HG03095 (cell line): ENCODE measurements around the gene PGM5.
"Not testable (repeated sequence)": the region's sequence is repeated elsewhere in the genome, so short reads cannot be mapped to it uniquely, and the experiment has no call there.

Experiments used
- ATAC-seq: cut with Tn5 transposase; IDR thresholded peaks from one replicate; pipeline ENCODE4 v1.9.1; 2021; ENCODE audit warnings: moderate library complexity; ENCODE audit not compliant: unreplicated experiment

Gene PGM5

GRCh38 chr9:68375789-68376188, 19.4 kb downstream of the PGM5 start:
- not testable (repeated sequence) for ATAC-seq

DNA sequence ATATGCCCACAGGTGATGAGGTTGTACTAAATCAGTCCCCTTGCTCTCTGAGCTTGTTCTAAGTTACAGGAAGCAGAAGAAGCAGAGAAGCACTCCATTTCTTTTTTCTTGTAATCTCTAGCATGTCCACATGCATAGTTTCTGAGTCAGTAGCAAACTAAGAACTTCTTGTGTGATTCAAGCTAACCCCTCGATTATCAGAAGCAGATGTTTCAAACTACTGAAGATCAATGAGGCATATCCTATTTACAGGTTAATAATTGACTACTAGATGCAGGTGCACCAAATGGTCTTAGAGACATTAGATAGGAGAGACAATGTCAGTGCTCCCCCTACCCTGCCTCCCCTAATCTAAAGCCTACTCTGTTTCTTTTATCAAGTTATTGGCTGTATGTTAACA, 21.3 kb downstream of the PGM5 start:
- ATAC-seq: not testable (repeated sequence)

- ATAC-seq: not testable (repeated sequence)
Measured at GRCh38 chr9:68383894-68384293, 27.5 kb downstream of the PGM5 start.

DNA sequence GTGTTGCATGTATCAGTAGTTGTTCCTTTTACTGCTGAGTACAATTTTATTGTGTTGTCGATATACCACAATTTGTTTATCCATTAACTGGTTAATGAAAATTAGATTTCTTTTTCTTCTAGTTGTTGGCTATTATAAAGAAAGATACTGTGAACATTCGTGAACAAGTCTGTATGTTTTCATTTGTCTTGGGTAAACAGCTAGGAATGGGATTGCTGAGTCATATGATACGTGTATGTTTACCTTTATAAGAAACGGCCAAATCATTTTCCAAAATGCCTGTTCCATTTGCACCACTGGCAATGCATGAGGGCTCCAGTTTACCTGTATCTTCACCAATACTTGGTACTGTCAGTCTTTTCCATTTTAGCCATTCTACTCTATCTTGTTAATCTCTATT, 33.1 kb downstream of the PGM5 start:
- ATAC-seq: not testable (repeated sequence)

DNA sequence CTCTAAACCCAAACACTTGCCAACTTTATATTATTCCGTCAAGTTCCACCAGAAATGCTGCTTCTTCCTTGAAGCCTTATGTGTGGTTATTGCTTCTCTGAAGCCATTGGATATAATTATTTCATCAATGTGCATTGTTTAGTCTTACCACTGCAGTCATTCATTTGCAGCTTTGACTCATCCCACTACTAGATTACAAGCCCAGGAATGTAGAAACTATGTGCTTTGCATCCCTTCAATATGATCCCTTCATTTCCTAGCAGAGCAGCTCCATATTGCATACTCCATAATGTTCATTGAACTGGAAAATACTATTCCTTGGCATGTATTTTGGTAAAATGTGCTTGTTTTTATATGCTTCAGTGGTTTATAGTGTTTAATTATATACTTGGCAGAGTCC, 34.3 kb downstream of the PGM5 start:
- ATAC-seq: not testable (repeated sequence)

- not testable (repeated sequence) for ATAC-seq
Measured at GRCh38 chr9:68396411-68397094, 40.1 kb downstream of the PGM5 start.

GRCh38 chr9:68397095-68397423, 40.6 kb downstream of the PGM5 start:
- not testable (repeated sequence) for ATAC-seq

DNA sequence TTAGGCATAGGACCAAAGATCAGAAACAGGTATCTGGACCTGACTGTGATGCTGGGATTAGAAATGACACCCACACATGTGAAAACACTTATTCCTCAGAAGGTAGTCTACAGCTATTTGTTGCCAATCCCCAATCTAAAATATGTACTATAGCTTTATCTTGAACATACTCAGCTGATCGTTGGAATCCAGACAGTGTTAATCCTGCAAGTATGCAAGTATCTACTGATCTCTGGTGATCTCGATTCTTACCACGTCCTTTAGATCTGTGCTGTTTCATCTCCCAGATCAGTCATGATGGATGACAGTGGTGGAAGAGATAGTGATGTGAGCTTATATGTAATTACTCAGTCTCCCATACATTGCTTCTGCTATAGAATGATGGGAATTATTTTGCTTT, 41.4 kb downstream of the PGM5 start:
- ATAC-seq: not testable (repeated sequence)

DNA sequence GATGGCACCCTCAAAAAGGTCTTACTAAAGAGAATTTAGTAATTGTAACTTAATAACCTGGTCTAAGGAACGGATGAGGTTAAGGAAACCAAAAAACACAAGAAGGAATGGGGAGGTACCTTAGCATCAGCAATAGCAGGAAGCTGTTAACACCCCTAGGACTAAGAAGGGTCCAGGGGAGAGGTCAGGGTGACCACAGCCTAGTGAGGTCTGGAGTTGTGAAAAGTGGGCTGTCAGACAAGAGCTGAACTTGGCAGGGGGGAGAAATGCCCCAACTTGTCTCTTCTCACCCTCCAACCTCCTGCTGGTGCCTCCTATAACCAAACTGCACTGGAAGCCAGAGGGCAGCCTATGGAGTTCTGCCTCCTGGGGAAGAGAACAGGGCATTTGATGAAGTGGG, 41.9 kb downstream of the PGM5 start:
- ATAC-seq: not testable (repeated sequence)

- not testable (repeated sequence) for ATAC-seq
Measured at GRCh38 chr9:68404421-68405185, 48.2 kb downstream of the PGM5 start.

DNA sequence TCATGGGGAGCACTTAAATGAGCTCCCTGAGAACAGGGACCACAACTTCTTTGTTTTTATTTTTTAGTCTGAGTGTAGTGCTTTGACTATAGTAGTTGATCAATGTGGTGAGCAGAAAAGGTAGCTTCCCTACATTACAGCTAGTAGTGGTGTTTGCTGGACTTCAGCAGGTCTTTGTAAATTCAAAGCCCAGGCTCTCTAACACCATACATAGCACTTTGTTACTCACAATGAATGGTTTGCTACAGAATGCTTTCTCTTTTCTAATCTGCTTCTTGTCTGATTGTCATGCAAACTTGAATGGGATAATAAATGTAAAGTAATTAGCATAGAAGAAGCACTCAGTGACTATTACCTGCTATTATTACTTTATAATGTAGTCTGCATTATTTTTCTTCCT, 55.5 kb downstream of the PGM5 start:
- ATAC-seq: not testable (repeated sequence)

- not testable (repeated sequence) for ATAC-seq
Measured at GRCh38 chr9:68412754-68413153, 56.3 kb downstream of the PGM5 start.

GRCh38 chr9:68415065-68415464, 58.7 kb downstream of the PGM5 start:
- ATAC-seq: not testable (repeated sequence)

DNA sequence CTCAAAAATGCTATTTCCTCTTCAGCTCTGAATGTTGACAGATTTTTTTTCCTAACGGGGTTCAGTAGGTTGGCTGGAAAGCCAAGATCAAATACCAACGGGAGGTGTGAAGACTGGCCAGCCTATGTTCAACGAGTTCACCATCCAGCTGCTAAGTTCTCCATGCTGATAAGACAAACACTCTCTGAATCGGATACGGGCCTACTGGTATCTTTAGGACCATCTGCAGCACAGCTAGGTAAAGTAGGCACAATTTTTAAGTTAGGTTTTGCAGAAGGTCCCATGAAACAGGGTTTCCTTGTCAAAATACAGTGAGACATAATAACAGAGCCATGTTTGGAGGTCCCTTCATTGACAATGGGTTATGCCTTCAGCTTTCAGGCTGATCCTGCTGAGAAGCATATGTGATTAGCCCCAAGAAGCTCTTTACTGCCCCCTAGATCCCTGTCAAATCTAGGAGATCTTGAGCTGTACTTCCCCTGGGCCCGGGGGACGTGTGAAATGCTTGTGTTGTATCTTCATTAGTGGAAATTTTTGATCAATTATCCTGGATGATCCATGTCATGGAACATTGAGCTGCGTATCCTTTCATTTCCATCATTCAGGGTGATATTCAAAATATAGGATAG, 60.6 kb downstream of the PGM5 start:
- ATAC-seq: no peak

DNA sequence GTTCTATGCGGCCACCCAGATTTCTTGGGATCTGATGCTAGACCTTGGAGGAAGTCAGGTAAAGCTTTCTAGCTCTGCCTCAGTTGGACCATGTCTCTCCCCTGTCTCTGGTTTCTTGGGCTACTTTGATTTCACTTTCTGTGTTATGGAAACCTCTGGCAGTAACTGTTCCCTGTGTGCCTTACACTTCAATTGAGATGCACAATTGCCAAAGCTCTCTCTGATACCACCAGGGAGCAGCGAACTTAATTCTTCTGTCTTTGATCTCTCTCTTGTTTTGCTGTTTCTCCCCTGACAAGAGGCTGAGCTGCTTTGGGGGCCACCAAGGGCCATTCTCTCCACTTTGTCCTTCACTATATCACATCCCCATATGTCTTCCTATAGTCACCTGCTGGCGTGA, 61.4 kb downstream of the PGM5 start:
- ATAC-seq: no peak

DNA sequence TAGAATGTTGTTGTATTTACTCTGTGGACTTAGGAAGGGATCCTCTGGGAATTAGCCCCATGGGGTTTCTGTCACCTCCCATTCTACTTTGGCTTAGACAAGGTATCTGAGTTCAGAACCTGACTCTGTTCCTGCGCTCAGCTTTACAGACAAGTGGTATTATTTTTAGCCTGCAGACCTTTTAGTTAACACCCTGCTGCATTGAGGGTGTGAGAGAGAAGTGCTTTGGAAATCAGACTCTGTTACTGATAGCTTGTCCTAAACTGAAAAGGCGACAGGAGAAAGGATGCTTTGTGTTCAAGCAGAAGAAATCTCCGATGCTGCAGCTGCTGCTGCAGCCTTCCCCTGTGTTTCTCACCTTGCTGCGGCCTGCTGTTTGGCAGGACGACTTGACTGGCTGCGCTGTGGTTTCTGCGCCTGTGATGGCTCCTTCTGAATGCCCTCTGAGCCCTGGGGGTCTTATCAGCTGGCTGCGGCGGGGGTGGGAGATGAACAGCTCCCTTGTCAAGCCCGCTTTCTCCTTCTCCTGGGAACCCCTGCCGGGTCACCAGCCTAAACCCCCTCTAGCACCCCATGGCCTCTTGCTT, 61.9 kb downstream of the PGM5 start:
- ATAC-seq: no peak

DNA sequence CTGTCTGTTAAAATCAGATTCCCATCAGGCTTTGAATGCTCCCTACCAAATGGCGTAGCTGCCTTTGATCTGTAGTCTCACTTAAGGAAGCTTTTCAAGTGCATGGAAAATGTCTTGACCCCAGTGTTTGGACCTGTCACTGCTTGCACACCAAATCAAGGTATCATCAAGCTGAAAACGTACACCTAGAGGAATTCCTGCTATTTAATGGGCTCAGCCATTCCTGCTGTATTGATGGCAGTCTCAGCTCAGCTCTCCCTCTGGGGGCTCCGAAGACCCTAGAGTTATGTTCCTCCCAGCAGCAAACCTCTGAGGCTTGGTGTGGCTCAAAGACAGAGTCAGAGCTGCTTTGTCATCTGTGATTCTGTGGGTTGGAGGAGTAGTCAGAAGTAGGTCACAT, 63.5 kb downstream of the PGM5 start:
- no peak for ATAC-seq

- no peak for ATAC-seq
Measured at GRCh38 chr9:68426755-68427154, 70.3 kb downstream of the PGM5 start.

DNA sequence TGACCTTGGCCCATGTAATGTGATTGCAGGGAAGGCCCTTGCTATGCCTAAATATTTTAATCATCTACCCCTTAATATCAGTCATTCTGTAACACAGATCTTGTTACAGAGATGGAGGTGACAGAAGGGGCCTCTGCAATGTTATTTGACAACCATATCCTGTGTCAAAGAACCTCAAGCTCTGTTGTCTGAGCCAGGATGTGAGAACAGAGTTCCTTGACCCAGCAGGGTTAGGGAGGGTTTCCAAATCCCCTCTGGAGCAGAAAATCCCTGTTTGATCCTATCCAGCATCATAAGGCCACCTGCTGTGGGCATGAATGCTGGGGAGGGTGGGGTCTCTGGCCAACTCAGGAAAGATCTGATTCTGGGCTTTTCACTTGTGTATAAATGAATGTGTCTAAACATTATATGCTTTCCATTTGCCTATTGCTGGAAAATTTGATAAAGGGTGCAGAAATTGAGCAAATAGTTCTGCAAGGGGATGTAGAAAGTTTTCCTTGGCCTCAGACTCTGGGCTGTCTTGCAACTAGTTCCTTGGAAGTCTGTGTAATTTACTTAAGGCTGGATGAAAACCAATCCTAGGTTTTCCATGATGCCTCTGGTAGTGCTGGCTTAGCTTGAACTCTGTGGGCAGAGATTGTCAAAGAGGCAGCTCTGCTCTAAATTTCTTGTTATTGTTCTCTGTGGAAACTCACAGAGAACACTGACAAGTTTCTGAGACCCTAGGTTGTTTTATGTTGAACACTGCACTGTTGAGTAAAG, 71.0 kb downstream of the PGM5 start:
- no peak for ATAC-seq

- ATAC-seq: no peak
Measured at GRCh38 chr9:68428481-68428880, 72.1 kb downstream of the PGM5 start.

DNA sequence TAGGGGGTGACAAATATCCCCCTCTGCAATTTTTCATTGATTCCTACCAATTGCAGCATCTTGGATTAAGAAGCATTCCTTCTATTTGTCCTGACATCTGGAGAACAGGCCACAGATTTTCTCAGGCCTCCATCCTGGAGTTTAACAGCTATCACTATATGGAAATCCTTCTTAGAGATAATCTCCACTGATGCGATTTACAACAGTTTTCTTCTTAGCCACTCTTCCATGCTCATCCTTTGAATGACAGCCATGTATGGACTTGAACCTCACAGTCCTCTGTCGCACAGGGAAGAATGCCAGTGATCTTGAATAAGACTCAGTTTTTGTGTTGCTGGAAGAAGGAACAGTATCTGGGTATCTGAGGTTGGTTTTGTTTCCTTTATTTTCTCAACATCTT, 73.2 kb downstream of the PGM5 start:
- ATAC-seq: no peak
